ENCODE results near the gene GCK.
"Not testable (repeated sequence)": the region's sequence is repeated elsewhere in the genome, so short reads cannot be mapped to it uniquely, and the experiment has no call there.

Gene GCK

DNA sequence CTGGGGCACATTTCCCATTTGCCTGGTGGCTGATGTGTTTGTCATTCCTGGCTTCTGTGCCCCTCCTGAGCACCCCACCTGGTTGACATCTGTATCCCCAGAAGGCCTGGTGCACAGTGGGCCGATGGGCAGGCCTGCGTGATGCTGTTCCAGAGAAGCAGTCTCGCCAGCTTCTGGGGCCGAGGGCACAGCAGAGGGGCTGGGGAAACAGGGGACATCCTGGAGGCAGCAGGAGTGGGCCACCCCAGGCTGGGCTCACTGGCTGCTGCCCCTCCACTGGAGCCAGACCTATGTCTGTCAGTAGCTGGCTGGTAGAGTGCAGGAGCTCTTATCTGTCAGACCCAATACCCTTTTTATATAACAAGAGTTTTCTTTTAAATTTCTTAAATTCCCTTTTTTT lies 47.2 kb downstream of the GCK start:
- no peak for DNase-seq (ENCODE audit: low spot score)

DNA sequence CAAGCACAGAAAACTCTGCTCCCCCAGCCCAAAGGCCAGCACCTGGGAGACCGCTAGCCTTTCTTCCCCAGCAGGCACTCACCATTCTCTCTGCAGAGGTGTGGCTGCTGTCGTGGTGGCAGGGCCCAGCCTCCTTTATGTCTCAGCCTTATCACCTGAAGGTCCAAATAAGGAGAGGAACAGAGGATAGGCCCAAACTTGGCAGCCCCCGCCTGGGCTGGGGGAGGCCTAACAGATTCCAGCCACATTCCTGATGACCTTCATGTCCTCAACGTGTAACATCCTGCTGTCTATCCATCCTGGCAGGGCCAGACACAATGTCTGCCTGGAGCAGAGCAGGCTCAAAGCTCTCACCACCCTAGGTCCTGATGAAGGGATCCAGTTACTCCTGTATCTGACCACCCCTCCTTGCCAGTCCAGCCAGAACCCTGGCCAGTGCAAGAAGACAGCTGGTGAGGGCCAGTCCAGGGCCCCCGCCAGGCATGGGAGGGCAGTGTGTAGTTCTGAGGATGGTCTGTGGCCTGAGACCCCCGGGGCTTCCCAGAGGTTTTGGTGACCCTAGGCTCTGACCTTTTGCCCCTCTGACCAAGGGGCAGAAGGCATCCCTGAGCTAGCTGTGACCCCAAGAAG lies 47.9 kb downstream of the GCK start, which contains the start of gene MYL7:
TSS of gene MYL7 (minus strand) at position 112 of the 630 bp plus-strand sequence. CDS start at position 85, 27 bp downstream.
- DNase-seq (ENCODE audit: low spot score): no peak

DNA sequence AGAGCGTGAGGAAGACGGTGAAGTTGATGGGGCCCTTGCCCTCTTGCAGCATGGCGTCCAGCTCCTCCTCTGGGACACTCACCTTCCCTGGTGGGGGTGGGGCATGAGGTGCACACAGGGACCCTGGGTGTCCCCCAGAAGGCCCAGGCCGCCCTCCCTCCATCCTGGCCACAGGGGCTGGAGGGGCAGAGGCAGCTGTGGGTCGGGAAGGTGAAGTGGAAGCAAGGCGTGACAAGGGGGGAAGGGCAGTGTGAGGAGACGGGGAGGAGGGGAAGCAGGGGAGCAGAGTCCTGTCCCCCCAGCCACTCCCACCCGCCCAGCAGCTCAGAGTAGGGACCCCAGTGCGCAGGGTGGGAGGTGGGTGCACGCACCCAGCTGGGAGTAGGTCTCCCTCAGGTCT lies 48.9 kb downstream of the GCK start:
- DNase-seq (ENCODE audit: low spot score): no peak

DNA sequence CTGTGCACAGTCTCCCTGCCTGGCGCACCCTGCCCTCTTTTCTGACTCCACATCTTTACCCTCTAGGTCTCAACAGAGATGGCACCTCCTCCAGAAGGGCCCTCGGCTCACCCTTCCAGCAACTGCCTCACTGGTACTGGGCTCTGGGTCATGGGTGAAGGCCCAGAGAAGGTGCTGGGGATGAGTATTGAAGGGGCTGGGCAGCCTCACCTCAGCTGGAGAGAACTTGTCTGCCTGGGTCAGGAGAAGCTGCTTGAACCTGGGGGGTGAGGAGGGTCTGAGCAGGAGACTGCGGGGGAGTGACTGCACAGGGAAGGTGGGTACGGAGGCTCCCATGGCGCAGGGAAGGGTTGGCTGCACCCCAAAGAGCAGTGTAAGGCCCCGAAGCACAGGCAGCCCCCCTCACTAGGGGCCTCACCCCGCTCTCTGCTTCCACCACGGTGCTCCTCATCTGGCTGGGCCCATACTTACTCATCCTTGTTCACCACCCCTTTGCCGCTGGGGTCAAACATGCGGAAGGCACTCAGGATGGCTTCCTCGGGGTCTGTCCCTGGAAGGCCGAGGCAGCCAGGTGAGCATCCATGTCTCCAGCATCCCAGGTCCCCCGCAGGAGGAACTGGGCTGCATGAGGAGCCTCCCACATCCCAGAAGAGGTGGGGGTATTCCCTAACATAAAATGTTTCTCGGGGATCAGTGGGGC lies 49.8 kb downstream of the GCK start:
- no peak for DNase-seq (ENCODE audit: low spot score)

DNA sequence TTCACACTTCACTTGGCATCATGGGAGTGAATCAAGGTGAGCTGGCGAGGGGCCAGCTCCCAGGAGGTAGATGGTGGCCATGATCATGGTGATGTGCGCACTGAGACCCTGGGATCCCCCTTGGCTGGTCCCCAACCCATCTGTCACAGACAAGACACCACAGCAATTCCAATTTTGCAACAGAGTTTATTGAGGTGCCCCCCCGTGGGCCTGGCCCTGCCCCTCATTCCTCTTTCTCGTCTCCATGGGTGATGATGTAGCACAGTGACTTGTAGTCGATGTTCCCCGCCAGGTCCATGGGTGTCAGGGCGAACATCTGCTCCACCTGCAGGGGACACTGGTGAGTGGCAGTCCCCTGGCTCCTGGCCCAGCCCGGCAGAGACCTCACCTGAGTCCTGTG lies 50.5 kb downstream of the GCK start:
- no peak for DNase-seq (ENCODE audit: low spot score)

DNA sequence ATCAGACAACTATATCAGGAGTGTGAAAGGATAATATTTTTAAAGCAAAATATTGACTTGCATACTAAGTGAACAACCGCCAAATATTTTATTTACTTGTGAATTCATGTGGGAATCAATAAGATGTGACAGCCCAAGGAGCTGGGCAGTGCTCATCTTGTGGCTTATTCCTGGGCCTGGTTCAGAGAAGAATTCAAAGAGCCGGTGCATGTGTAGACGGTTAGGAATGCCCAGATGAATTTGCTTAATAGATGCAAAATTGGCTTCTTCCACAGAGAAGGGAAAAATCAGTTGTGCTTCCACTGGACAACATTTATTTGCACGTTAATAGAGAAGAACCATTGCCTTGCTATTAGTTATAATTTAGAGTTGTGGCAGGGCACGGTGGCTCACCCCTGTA lies 52.5 kb downstream of the GCK start:
- DNase-seq (ENCODE audit: low spot score): no peak

DNA sequence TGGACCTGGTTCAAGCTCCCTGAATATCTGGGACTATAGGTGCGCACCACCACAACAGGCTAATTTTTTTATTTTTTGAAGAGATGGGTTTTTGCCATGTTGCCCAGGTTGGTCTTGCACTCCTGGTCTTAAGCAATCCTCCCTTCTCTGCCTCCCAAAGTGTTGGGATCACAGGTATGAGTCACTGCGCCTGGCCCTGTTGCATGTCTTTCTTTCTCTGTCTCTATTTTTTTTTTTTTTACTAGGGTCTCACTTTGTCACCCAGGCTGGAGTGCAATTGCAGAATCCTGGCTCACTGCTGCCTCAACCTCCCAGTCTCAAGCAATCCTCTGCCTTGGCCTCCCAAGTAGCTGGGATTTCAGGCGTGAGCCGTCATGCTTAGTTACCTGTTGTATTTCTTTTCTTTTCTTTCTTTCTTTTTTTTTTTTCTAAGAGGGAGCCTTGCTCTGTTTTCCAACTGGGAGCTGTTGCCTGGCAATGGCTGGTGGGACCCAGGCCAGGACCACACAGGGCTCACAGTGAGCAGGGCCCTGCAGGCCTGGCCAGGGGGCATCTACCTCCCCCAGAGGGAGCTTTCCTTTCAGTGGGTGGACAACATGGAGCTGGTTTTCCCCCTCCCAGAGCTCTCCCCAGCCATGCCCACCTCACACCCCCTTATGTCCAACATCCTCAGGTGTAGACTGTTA lies 54.2 kb downstream of the GCK start:
- no peak for DNase-seq (ENCODE audit: low spot score)

DNA sequence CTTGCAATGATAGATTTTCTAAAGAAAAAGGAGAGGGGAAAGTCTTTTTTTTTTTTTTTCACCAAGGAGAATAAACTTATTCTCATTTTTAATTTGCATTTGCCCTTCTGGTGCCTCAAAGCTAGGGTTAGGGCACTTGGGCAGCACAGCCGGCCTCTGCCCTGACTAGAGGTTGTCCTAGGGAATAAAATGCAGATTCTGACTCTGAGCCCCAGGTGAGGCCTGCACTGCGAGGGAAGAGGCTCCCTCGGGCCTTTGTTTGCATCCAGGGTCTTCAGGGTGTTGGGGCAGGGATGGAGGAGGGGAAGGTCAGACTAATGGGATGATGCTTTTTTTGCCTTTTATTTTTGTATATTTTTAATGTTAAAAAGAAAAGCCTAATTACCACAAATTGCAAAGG lies 55.9 kb downstream of the GCK start:
- no peak for DNase-seq (ENCODE audit: low spot score)

DNA sequence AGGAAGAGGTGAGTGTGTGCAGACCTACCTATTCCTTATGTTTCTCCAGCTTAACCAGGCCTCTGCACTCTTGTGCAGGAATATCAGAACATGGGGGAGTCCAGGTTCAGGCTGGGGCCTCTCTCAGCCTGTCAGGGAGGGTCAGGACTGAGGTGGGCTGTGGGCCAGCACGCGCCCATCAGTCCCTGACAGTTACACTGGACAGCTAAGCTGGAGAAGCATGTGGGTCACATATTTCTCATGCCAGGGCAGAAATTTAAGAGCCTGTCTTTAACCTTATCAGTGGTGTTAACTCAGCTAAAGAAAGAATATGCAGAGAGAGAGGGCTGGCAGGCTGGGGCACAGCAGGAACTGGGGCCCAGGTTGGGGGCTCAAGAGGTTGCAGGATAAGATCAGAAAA lies 57.2 kb downstream of the GCK start:
- no peak for DNase-seq (ENCODE audit: low spot score)

DNA sequence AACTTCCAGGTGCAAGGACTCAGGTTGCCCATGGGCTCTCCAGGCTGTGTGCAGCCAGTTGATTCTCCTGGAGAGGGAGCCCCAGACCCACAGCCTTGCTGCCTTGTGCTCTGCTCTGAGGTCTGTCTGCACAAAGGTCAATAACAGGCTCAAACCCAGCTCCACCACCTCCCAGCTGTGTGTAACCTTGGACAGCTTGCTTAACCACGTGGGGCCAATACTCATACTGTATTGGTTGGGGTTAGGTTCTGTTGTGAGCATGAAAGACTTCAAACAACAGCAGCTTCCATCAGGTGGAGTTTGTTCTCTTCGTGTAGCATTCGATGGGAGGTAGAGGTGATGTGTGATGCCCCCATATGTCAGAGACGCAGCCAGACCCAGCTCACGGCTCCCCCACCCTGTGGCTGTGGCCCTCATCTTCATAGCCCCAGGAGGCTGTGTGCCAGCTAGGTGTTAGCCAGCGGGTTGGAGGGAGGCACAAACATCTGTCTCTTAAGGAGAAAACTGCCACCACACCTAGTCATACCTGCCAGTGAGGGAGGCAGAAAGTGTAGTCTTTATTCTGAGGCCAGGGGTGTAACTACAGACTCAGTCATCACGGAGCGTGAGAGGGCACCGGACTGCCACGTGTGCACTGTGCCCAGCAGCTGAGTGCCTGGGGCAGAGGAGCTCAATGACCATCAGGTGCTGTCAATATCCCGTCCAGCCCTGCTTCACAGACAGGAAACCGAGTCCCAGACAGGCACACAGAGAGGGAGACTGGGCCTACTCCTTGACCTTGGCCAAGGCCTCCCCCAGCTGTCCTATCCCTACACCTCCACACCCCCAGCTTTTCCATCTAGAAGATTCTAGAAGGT lies 57.8 kb downstream of the GCK start:
- DNase-seq (ENCODE audit: low spot score): no peak

DNA sequence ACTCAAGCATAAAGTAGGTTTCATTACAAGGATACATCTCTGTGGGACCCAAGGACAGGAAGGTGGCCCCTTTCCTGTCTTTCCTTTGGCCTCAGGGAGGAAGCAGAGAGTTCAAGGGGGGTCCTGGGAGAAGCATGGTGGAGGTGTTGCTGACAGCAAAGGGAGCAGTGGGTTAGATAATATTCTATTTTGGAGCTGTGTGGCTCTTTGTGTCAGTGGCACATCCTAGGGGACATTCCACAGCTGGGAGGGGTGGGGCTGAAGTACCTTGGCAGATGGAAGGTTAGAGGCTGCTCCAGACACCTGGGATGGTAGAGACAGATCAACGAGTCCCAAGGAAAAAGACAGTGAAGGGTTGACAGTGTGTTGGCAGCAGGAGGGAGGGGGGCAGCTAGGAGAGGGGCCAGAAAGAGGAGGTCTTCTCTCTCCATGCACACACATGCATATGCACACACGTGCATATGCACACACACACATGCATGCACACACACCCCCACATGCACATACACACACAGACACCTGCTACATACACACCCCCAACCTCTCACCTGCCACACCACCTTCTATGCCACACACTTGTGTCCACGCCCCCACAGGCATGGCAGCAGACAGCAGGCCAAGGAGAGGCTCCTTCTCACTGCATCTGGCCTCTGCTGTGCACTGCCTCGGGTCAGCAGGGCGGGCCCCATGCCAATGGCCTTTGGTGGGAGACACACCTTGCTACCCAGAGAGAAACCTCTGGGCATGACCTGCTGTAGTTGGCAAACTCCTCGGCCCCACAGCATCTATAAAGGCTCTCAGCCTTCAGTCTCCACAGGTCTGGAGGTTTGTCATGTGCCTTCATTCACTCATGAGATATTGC lies 60.3 kb downstream of the GCK start:
- no peak for DNase-seq (ENCODE audit: low spot score)

DNA sequence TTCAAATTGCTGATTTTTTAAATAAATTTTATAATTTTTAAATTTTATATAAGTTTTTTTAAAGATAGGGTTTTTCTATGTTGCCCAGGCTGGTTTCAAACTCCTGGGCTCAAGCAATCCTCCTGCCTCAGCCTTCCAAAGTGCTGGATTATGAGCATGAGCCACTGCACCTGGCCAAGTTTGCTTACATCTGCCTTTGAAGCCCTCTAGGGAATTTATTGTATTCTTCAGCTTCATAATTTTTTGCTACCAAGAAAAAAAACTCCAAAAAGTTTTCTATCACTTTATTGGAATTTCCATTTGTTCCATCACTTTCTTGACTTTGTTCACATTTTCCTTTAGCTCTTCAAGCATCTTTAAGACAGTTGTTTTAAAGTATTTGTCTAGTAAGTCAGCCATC lies 62.1 kb downstream of the GCK start:
- DNase-seq (ENCODE audit: low spot score): no peak

DNA sequence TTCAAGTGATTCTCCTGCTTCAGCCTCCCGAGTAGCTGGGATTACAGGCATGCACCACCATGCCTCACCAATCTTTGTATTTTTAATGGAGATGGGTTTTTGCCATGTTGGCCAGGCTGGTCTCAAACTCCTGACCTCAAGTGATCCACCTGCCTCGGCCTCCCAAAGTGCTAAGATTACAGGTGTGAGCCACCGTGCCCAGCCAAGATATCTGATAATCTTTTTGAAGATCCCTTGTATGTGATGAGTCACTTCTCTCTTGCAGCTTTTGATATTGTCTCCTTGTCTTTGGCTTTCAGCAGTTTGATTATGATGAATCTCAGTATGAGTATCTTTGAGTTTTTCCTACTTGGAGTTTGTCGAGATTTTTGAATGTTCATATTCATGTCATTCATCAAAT lies 62.7 kb downstream of the GCK start:
- not testable (repeated sequence) for DNase-seq (ENCODE audit: low spot score)

DNA sequence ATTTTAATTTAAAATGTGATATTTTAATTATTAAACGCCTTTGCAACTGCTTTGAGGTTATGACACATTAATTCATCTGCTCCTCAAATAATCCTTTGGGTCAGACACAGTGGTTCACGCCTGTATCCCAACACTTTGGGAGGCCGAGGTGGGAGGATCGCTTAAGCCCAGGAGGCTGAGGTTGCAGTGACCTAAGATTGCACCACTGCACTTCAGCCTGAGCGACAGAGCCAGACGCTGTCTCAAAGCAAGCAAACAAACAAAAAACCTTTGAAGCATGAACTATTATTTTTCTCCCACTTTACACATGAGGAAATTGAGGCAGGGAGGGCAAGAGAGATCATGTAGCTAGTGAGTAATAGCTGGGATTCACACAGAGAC lies 64.4 kb downstream of the GCK start:
- no peak for DNase-seq (ENCODE audit: low spot score)

DNA sequence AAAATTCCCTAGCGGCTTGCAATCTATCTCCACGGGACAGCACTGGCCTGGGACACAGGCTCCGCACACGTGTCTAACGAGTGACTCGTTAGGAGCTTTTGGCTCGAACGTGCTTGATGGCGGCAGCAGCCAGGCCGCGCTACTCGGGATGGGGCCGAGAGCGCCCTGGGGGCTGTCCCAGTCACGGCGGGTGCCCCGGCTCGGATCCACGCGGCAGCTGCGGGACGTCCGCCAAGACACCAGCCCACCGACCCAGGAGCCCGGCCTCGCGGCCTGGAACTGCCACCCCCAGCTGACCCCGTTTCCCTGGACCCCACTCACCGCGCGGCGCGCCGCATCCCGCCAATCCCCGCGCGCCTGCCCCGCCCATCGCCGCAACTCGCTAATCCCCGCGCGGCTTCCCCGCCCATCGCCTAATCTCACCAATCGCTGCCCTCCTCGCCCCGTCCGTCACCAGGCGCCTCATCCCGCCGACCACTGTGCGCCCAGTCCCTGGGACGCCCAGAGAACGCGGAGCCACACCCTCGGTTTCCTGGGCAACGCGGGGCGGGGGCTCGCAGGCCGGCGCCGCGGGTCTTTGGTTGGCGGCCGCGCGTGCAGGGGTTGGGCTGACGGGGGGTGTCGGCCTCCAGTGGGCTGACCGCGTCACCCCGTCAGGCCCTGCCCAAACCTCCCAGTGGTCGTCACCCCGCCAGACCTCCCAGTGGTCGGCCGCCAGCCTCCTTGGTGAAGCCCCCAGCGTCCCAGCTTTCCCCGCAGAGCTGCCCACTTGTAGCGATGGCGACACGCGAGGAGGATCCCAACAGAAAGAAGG lies 65.8 kb downstream of the GCK start, which contains the start of gene POLD2:
TSS of gene POLD2 (minus strand) at position 359 of the 814 bp plus-strand sequence. CDS start 1,495 bp downstream, outside the sequence.
- DNase-seq (ENCODE audit: low spot score): peak; percentile 95

DNA sequence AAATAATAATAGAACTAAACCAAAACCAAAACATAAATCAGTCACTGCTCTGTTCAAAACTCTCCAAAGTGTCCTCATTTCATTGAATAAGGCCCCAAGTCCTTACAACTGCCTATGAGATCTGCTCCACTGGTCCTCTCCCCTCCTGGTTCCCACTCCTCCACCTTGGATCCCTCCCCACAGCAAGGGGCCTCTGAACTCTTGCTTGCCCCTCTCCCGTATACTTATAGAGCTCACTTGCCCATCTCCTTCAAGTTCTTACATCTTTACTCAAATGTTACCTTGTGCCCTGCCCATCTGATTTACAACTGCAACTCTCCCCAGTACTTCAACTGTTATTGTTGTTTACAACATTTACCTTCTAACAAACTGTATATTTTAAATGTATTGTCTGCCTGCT lies 66.7 kb downstream of the GCK start:
- no peak for DNase-seq (ENCODE audit: low spot score)

DNA sequence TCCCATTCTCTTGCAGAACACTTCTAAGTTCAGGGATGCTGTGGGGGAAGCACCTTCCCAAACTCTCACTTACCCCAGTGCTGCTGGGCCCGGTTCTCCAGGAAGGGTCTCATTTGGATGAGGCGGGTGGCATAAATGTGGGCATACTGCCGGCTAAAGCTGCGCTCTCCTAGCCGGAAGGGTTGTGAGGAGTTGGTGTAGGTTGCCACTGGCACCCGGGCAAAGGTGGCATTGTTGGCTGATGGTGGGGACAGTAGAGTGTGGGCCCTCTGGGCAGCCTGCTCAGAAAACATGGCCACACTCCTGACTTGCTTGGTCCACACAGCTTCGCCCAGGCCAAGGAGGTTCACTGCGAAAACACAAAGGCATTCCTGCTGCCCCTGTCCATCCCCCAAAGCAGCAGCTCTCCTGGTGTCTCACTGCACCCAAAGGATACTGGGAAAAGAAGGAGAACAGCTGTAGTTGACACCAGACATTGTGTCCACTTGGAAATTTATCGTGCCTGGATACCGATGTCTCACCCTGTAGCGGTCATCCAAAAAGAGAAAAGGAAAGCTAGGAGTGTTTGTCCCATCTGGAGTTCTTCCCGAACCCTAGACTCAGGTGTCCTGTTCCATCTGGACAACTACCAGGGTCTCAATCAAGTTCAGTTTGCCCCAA lies 67.3 kb downstream of the GCK start:
- DNase-seq (ENCODE audit: low spot score): no peak

DNA sequence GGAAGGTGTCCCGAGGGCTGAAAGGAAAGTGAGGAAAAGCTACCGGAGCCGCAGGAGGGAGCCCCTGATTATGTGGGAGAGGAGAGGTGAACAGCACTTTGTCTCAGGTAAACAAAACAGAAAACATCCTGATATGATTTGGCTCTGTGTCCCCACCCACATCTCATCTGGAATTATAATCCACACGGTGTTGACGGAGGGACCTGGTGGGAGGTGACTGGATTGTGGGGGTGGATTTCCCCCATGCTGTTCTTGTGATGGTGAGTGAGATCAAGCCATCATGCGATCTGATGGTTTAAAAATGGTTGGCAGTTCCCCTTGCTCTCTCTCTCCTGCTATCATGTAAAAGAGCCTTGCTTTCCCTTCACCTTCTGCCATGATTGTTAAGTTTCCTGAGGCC lies 68.8 kb downstream of the GCK start:
- DNase-seq (ENCODE audit: low spot score): no peak

DNA sequence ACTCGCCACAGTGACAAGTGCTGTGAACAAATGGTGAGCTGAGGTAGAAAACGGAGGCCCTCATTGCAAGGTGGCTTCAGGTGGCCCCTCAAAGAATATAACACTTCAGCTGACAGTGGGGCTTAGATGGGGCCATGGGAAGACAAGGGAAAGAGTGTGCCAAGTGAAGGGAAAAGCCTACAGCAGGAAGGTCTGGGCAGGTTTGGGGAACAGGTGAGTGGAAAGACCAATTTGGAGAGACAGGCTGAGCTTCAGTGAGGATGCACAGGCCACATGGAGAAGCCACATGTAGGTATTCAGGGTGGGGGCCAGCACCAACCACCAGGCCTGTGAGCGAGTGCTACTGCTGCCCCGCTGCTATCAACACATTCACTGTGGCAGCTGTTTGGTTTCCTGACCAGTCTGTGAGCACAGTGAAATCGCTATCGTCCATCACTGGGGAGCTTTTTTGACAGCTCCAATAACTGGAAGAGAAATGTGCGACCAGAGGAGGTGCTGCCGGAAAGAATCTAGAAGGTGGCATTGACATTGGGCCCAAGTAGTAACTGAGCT lies 69.3 kb downstream of the GCK start:
- no peak for DNase-seq (ENCODE audit: low spot score)

Measured in pons (tissue), 1 donor.